ENCODE data around the gene SLAIN2. TPM values are rescaled to one million over a fixed set of nuclear protein-coding genes. Genes with fewer than 3 reads are reported as not detected.

Gene SLAIN2
- total and polyA plus RNA-seq, 12 donors = 7.5 to 181 (median 46.6) TPM

- no peak for DNase-seq
- 77 to 86% (median 83%) methylated on average over 2 of the region's 2 CpGs for WGBS, 4 donors
- no peaks in the 10 kb centered on the region for H3K27me3 ChIP-seq
- no peak overlapping the region for H3K27ac ChIP-seq
- H3K4me1 ChIP-seq (replicated peaks in 1 of 2) = no peaks in the 10 kb centered on the region
- H3K9me3 ChIP-seq (replicated peaks in 1 of 3) = no peaks in the 10 kb centered on the region
- no peak overlapping the region for H3K4me3 ChIP-seq
- TF ChIP-seq POLR2A (IDR thresholded peaks at IDR 0.05) = no peak
- no peak for TF ChIP-seq CTCF (IDR thresholded peaks at IDR 0.05)
- no peaks in the 10 kb centered on the region for H3K36me3 ChIP-seq (replicated peaks in 1 of 2)
- intact Hi-C loops (cut with DNase I) = loop anchor here in 1 of 2 donors (10.0 kb wide), 1 partner anchor 233 kb away; no protein-coding TSS in a partner anchor
Measured at GRCh38 chr4:48321312-48321711, 20.0 kb upstream of the SLAIN2 start.

- Histone ChIP-seq H3K4me3 (no peak overlapping the region), H3K36me3 (replicated peaks in 1 of 2) (no peaks in the 10 kb centered on the region), H3K27me3 (no peaks in the 10 kb centered on the region), H3K4me1 (replicated peaks in 1 of 2) (no peaks in the 10 kb centered on the region), H3K27ac (no peak overlapping the region), H3K9me3 (replicated peaks in 1 of 3) (no peaks in the 10 kb centered on the region)
- TF ChIP-seq CTCF (IDR thresholded peaks at IDR 0.05) (no peak), POLR2A (IDR thresholded peaks at IDR 0.05) (no peak)
- 81 to 89% (median 85%) methylated on average over 2 of the region's 2 CpGs for WGBS, 4 donors
- DNase-seq = no peak
- intact Hi-C loops (cut with DNase I) = loop anchor here in 1 of 2 donors (10.0 kb wide), 1 partner anchor 233 kb away; no protein-coding TSS in a partner anchor
Measured at GRCh38 chr4:48322063-48322462, 19.3 kb upstream of the SLAIN2 start.

GRCh38 chr4:48324281-48324680 lies 17.0 kb upstream of the SLAIN2 start:
- intact Hi-C loops (cut with DNase I) = loop anchor here in 1 of 2 donors (10.0 kb wide), 1 partner anchor 231 kb away; no protein-coding TSS in a partner anchor
- Histone ChIP-seq H3K27ac (no peak overlapping the region), H3K27me3 (no peaks in the 10 kb centered on the region), H3K4me3 (no peak overlapping the region), H3K4me1 (replicated peaks in 1 of 2) (no peaks in the 10 kb centered on the region), H3K36me3 (replicated peaks in 1 of 2) (no peaks in the 10 kb centered on the region), H3K9me3 (replicated peaks in 1 of 3) (no peaks in the 10 kb centered on the region)
- no peak for DNase-seq
- no peak for TF ChIP-seq CTCF (IDR thresholded peaks at IDR 0.05)
- no peak for TF ChIP-seq POLR2A (IDR thresholded peaks at IDR 0.05)
- WGBS, 4 donors = 52 to 65% (median 63%) methylated on average over 2 of the region's 2 CpGs

GRCh38 chr4:48329193-48329592 lies 12.1 kb upstream of the SLAIN2 start:
- TF ChIP-seq POLR2A (IDR thresholded peaks at IDR 0.05) (no peak), CTCF (IDR thresholded peaks at IDR 0.05) (no peak)
- DNase-seq = no peak
- Histone ChIP-seq H3K4me1 (replicated peaks in 1 of 2) (no peaks in the 10 kb centered on the region), H3K4me3 (no peak overlapping the region), H3K27me3 (no peaks in the 10 kb centered on the region), H3K36me3 (replicated peaks in 1 of 2) (no peaks in the 10 kb centered on the region), H3K9me3 (replicated peaks in 1 of 3) (no peaks in the 10 kb centered on the region), H3K27ac (no peak overlapping the region)
- 33 to 69% (median 58%) methylated on average over 1 of the region's 1 CpG for WGBS, 4 donors
- intact Hi-C loops (cut with DNase I) = loop anchor here in 1 of 2 donors (10.0 kb wide), 1 partner anchor 226 kb away; no protein-coding TSS in a partner anchor
